ENCODE results near the gene NQO2.
"Not testable (repeated sequence)": the region's sequence is repeated elsewhere in the genome, so short reads cannot be mapped to it uniquely, and the experiment has no call there.

Gene NQO2

DNA sequence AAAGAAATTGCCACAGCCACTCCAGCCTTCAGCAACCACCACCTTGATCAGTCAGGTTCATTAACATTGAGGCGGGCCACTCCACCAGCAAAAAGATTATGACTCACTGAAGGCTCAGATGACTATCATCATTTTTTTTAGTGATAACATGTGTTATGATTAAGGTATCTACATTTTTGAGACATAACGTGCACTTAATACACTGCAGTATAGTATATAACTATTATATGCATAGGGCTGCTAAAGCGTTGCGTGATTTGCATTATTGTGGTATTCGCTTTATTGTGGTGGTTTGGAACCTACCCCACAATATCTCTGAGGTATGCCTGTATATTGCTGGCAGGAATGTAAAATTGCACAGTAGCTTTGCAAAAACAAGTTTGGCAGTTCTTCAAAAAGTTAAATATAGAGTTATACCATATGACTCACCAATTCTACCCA, 61.8 kb downstream of the NQO2 start:
- no peak for DNase-seq (ENCODE audit: low read depth)
- no peak overlapping the region for H3K4me3 ChIP-seq (ENCODE audit: low read depth, low read length)
- TF ChIP-seq, protein P1, sequence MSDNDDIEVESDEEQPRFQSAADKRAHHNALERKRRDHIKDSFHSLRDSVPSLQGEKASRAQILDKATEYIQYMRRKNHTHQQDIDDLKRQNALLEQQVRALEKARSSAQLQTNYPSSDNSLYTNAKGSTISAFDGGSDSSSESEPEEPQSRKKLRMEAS (IDR thresholded peaks at IDR 0.05; ENCODE audit: low read depth, low read length), result no peak
- TF ChIP-seq POLR2A (IDR thresholded peaks at IDR 0.05; ENCODE audit: extremely low read depth, insufficient read length), result no peak
- TF ChIP-seq, protein P2, sequence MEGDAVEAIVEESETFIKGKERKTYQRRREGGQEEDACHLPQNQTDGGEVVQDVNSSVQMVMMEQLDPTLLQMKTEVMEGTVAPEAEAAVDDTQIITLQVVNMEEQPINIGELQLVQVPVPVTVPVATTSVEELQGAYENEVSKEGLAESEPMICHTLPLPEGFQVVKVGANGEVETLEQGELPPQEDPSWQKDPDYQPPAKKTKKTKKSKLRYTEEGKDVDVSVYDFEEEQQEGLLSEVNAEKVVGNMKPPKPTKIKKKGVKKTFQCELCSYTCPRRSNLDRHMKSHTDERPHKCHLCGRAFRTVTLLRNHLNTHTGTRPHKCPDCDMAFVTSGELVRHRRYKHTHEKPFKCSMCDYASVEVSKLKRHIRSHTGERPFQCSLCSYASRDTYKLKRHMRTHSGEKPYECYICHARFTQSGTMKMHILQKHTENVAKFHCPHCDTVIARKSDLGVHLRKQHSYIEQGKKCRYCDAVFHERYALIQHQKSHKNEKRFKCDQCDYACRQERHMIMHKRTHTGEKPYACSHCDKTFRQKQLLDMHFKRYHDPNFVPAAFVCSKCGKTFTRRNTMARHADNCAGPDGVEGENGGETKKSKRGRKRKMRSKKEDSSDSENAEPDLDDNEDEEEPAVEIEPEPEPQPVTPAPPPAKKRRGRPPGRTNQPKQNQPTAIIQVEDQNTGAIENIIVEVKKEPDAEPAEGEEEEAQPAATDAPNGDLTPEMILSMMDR (IDR thresholded peaks at IDR 0.05; ENCODE audit: low read depth, low read length), result no peak
- TF ChIP-seq MYC (IDR thresholded peaks at IDR 0.05; ENCODE audit: low read depth, low read length), result no peak

DNA sequence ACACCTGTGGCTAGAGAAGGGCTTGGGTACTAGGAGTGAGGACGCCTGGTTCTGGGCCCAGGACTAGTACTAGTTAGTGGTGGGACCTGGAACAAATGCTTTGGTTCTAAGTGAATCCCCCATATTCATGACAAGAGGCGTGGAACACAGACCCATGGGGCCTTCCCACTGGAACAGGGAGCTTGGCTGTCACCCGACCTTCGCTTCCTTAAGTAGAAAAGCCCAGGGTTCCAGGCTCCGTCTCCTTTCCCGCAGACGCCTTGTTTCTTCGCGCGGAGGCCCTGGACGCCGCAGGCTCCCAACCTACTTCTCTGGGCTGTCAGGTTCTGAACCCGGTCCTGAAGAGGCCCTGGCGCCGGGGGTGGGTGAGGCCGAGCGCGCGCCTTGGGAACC, 63.6 kb downstream of the NQO2 start:
- DNase-seq (ENCODE audit: low read depth), result not testable (repeated sequence)

DNA sequence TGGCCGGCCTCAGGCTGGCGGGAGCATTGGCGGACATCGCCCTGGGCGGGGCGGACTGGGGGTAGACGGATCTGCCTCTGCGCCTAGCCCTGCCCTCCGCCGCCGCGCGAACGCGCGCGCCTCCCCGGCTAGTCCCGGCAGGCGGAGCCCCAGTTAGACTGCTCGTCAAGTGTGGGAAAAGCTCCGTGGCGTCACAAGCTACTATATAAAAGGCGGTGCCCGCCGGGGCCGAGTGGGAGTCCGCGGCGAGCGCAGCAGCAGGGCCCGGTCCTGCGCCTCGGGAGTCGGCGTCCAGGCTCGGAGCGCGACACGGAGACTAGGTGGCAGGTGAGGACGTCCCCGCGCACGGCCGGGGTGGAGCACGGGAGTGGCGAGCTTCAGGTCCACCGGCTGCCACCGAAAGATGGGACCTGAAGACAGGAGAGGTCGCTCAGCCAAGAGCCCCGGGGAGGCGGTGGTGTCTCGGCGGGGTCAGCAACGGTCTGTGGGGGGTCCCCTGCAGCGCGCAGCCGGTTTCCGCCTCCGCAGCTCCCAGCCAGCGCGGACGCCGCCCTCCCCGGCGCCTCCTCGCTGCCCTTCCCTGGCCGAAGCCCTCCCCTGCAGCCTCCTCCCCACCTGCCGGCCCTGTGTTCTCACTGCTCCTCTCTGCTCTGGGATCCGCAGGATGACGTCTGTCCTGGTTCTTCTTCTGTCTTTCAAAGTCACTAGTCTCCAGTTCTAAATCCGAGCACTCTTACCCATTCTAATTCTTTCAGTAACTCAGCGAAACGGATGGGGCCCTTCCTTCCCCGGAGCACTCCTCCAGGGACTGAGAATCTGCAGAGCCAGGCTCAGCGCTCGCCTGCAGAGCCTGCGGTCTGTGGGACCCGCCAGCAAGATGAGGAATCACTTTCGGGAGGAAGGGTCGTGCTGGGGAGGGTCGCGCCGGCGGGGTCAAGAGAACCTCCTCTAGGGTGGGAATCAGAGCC, 64.3 kb downstream of the NQO2 start:
- peak overlapping the region; percentile 83 for H3K4me3 ChIP-seq (ENCODE audit: low read depth, low read length)
- DNase-seq (ENCODE audit: low read depth), result peak; percentile 95
- TF ChIP-seq, protein P1 (IDR thresholded peaks at IDR 0.05; ENCODE audit: low read depth, low read length), result 0 out of 2 replicates have a peak, but pooled peaks have one; percentile 4
- TF ChIP-seq, protein P2 (IDR thresholded peaks at IDR 0.05; ENCODE audit: low read depth, low read length), result no peak
- TF ChIP-seq MYC (IDR thresholded peaks at IDR 0.05; ENCODE audit: low read depth, low read length) (no peak), POLR2A (IDR thresholded peaks at IDR 0.05; ENCODE audit: extremely low read depth, insufficient read length) (peak; percentile 71)

More for the DNA sequence above, 63.6 kb downstream of the NQO2 start:
- H3K4me3 ChIP-seq (ENCODE audit: low read depth, low read length), result not testable (repeated sequence)

DNA sequence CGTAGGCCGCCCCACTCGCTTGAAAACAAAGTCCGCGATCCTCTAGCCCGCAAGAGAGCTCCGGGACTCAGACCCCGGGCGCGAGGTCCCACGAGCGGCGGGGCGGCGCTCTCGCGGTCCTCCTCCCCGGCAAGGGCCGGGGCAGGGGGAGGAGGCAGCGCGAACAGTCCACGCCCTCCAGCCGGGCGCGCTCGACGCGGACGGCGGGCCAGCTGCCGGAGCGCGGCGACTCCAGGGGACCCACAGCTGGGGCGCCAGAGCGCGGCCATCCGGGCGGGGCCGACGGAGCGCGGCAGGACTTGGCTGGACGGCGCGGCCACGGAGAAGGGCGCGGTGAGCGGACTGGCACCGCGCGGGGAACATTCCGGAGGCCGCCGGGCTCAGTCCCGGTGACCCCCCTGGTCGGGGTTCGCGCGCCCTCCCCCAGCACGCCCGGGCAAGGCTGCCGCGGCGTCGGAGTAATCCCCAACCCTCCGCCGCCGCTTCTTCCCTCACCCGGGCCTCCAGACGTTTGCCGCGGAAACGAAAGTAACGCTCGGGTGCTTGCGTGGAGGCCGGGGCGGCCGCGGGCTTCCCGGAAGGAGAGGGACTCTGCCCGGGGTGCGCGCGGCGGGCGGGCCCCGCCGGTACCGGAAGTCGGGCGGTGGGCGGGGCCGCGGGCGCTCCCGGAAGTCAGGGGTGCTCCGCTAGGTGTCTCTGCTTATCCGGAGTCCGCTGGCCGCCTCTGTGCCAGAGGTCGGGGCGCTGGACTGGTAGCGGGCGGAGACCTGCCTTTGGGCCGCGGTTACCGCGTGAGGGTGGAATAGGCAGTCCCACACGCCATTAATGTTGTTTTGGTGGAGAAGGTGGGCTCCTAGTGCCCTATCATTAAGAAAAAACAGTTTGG, 68.9 kb downstream of the NQO2 start, which contains the start of gene RIPK1:
TSS of gene RIPK1 (plus strand) at position 166 of the 886 bp plus-strand sequence. CDS start 8,330 bp downstream, outside the sequence.
- DNase-seq (ENCODE audit: low read depth), result peak; percentile 95
- TF ChIP-seq POLR2A (IDR thresholded peaks at IDR 0.05; ENCODE audit: extremely low read depth, insufficient read length) (peak; percentile 83), MYC (IDR thresholded peaks at IDR 0.05; ENCODE audit: low read depth, low read length) (no peak)
- TF ChIP-seq, protein P1 (IDR thresholded peaks at IDR 0.05; ENCODE audit: low read depth, low read length), result no peak
- TF ChIP-seq, protein P2 (IDR thresholded peaks at IDR 0.05; ENCODE audit: low read depth, low read length), result peak; percentile 17
- peak within 1 kb of the TSS; percentile 95 for H3K4me3 ChIP-seq (ENCODE audit: low read depth, low read length)
